PFSK-1 (cell line): ENCODE results near the gene NACC1.

ENCODE experiments used
- POLR2AphosphoS5 ChIP-seq: IDR thresholded peaks from 2 replicates; pipeline ENCODE4 v1.6.1; 2012; ENCODE audit warnings: low read depth, mild to moderate bottlenecking, control low read depth, low read length, moderate library complexity
- REST ChIP-seq, 2 experiments: IDR thresholded peaks; 2 replicates each; pipeline versions ENCODE4 v1.6.1 to v1.8.0; 2011 to 2012; ENCODE audit warnings: low read depth in 2 of 2, low read length in 2 of 2, control low read depth in 1 of 2, inconsistent platforms in 1 of 2, mild to moderate bottlenecking in 1 of 2, moderate library complexity in 1 of 2; ENCODE audit not compliant: insufficient read depth in 1 of 2

GRCh38 chr19:13097033-13097462 lies 21.0 kb upstream of the NACC1 start:
- TF ChIP-seq REST (IDR thresholded peaks at IDR 0.05; ENCODE audit: insufficient read depth in 1 of 2, low read depth in 2 of 2, low read length in 2 of 2) (no peak), POLR2AphosphoS5 (no peak)
